IMR-90 (cell line): Measurements from ENCODE around the gene DDIAS.

Experiments
- CEBPB ChIP-seq: IDR thresholded peaks from 2 replicates; pipeline ENCODE4 v1.6.1; 2012; ENCODE audit warnings: low read depth, low read length, improper control_type of control experiment
- NFE2L2 ChIP-seq: fragments of 150-350 bp; IDR thresholded peaks from 2 replicates; pipeline ENCODE4 v1.6.1; 2016; ENCODE audit warnings: low read depth, mild to moderate bottlenecking, low read length
- POLR2A ChIP-seq: IDR thresholded peaks from 2 replicates; pipeline ENCODE4 v1.6.1; 2012; ENCODE audit warnings: mild to moderate bottlenecking, low read depth, low read length
- RAD21 ChIP-seq: IDR thresholded peaks from 2 replicates; pipeline ENCODE4 v1.6.1; 2012; ENCODE audit warnings: low read length, improper control_type of control experiment
- SMC3 ChIP-seq: fragments of 150-350 bp; IDR thresholded peaks from 2 replicates; pipeline ENCODE4 v1.6.1; 2016; ENCODE audit warnings: low read depth, mild to moderate bottlenecking, antibody characterized with exemption, low read length, moderate library complexity
- TF ChIP-seq, protein P1 (sequence below): conservative IDR thresholded peaks from 2 replicates; pipeline ENCODE4 v1.5.1; 2012; ENCODE audit warnings: mild to moderate bottlenecking, low read depth, low read length, improper control_type of control experiment
- TF ChIP-seq, protein P2 (sequence below): fragments of 150-350 bp; IDR thresholded peaks from 2 replicates; pipeline ENCODE4 v1.6.1; 2016; ENCODE audit warnings: low read depth, mild to moderate bottlenecking, low read length, moderate library complexity, borderline replicate concordance

DNA sequence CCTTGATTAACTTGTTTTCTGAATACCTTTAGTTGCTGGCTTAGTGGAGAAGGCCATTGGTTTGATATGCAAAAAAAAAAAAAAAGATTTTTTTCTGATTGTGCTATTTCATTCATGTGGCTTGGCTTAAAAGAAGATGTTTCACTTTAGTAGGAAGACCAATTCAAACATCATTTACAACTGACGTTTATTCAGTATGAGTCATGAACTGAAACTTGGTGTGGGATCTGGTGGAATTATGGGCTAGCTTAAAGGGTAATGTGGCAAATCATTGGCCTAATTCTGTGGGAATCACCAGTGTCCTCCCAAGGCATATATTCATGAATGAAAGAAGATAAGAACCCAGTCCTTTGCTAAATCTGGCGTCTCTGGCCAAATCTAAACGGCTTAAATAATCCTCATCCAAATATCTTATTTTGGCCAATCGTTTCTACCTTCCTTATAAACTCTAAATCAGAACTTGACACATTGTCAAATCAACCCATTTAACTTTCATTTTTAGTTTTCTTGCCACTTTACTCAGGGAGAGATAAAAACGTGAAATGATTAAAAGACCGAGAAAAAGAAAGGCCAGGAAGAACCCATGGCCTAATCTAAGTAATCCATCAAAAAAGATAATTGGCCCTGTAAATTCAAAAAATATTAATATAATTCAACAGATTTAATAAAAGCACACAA, 77.0 kb downstream of the DDIAS start:
- TF ChIP-seq, protein P1, sequence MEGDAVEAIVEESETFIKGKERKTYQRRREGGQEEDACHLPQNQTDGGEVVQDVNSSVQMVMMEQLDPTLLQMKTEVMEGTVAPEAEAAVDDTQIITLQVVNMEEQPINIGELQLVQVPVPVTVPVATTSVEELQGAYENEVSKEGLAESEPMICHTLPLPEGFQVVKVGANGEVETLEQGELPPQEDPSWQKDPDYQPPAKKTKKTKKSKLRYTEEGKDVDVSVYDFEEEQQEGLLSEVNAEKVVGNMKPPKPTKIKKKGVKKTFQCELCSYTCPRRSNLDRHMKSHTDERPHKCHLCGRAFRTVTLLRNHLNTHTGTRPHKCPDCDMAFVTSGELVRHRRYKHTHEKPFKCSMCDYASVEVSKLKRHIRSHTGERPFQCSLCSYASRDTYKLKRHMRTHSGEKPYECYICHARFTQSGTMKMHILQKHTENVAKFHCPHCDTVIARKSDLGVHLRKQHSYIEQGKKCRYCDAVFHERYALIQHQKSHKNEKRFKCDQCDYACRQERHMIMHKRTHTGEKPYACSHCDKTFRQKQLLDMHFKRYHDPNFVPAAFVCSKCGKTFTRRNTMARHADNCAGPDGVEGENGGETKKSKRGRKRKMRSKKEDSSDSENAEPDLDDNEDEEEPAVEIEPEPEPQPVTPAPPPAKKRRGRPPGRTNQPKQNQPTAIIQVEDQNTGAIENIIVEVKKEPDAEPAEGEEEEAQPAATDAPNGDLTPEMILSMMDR, result no peak
- TF ChIP-seq POLR2A, result no peak
- no peak for TF ChIP-seq NFE2L2
- TF ChIP-seq RAD21, result no peak
- TF ChIP-seq SMC3, result no peak
- TF ChIP-seq CEBPB, result no peak
- TF ChIP-seq, protein P2, sequence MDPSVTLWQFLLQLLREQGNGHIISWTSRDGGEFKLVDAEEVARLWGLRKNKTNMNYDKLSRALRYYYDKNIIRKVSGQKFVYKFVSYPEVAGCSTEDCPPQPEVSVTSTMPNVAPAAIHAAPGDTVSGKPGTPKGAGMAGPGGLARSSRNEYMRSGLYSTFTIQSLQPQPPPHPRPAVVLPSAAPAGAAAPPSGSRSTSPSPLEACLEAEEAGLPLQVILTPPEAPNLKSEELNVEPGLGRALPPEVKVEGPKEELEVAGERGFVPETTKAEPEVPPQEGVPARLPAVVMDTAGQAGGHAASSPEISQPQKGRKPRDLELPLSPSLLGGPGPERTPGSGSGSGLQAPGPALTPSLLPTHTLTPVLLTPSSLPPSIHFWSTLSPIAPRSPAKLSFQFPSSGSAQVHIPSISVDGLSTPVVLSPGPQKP, result no peak
